ENCODE results near the gene CLEC19A.
A peak's percentile ranks its signal among the peaks of the same experiment; 100 is the strongest.

CLEC19A gene

DNA sequence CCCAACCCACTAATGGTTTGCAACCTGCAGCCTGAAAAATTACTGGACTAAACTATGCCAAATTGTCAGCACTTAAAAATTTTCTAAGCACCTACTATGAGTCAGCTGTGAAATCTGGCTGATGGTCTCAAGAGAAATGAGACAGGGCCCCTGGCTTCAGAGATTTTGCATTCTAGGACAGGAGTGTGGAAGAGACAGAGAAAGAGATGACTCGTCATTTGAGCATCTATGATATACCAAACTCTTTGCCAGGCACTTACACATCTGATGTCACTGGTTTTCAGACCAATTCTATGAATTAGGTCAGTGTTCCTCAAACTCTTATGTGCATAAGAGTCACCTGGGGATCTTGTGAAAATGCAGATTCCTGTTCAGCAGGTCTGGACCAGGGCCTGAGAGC is 44.4 kb downstream of the CLEC19A start:
- ATAC-seq: no peak
- no peak for DNase-seq

GRCh38 chr16:19330841-19331397 is 45.4 kb downstream of the CLEC19A start:
- ATAC-seq (no peak), DNase-seq (no peak)

DNA sequence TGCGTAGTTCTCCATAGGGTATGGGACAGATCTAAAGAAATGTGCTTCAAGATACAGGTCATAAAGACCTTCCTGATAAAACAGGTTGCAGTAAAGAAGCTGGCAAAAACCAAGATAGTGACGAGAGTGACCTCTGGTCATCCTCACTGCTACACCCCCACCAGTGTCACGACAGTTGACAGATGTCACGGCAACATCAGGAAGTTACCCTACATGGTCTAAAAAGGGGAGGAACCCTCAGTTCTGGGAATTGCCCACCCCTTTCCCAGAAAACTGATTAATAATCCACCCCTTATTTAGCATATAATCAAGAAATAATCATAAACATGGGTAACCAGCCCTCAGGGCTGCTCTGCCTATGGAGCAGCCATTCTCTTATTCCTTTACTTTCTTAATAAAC is 46.3 kb downstream of the CLEC19A start:
- DNase-seq (no peak), ATAC-seq (no peak)

DNA sequence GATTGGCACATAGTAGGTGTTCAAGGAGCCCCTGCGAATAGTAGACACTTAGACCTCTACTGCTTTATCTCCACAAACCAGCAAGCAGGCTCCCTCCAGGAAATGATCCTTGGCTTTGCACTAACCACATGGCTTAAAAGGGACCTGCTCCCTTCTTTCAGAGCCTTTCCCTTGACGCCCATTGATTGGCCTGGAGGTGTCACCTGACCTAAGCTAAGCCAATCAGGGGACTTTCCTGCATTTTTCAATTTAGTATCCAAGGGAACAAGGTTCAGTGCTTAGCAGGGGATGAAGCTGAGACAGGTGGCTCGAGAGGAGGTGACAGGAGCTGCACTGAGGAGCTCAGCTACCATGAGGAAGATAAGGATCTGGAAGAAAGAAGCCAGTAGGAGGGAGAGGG is 52.8 kb downstream of the CLEC19A start:
- DNase-seq: no peak
- ATAC-seq: no peak

GRCh38 chr16:19344224-19344801 is 58.8 kb downstream of the CLEC19A start:
- no peak for DNase-seq
- no peak for ATAC-seq

GRCh38 chr16:19344980-19345379 is 59.4 kb downstream of the CLEC19A start:
- ATAC-seq (no peak), DNase-seq (no peak)

- ATAC-seq: no peak
Observed at GRCh38 chr16:19346335-19346922, 60.9 kb downstream of the CLEC19A start.

GRCh38 chr16:19348125-19348524 is 62.6 kb downstream of the CLEC19A start:
- ATAC-seq (no peak), DNase-seq (no peak)

More at GRCh38 chr16:19346335-19346922, 60.9 kb downstream of the CLEC19A start:
- DNase-seq: no peak

- no peak for DNase-seq
- ATAC-seq: no peak
Observed at GRCh38 chr16:19348578-19349315, 63.2 kb downstream of the CLEC19A start.

- no peak for ATAC-seq
- DNase-seq: no peak
Observed at GRCh38 chr16:19354371-19354770, 68.8 kb downstream of the CLEC19A start.

DNA sequence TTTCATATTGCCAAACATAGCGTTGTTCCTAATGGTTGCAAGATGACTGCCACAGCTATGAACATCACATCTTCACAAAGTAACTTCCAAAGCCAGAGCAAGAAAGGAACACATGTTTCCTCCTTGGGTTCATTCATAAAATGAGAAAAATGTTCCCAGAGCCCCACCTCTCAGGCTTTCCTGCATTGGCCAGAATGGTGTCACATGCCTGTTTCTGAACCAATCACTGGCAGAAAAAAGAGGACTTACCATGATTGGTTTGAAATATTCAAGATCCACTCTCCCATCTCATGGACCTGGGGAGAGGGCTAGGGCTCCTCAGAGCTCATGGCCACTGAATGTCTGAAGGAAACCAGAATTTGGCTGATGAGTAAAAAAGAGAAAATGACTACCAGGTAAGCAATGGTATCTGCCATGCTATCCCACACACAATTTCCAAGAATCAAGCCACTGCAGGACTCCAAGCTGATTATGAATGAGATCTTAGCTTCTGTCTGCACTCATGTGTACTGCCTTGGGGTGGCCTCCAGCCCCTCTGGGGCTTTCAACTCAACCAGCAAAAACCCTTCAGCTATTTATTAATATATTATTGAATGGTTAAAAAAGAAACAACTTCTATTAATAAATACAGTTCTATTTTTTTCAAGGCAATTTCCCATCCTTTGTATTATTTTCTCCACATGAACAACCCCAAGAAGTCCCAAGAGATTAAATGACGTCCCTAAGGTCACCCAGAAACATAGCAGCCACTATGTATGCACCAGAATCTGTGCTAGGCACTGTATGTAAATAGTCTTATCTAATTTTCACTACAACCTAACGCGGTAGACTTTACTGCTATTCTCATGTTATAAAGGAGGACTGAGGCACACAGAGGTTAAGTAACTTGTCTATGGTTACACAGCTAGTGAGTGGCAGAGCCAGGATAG is 70.8 kb downstream of the CLEC19A start:
- ATAC-seq (peak; percentile 66), DNase-seq (no peak)

DNA sequence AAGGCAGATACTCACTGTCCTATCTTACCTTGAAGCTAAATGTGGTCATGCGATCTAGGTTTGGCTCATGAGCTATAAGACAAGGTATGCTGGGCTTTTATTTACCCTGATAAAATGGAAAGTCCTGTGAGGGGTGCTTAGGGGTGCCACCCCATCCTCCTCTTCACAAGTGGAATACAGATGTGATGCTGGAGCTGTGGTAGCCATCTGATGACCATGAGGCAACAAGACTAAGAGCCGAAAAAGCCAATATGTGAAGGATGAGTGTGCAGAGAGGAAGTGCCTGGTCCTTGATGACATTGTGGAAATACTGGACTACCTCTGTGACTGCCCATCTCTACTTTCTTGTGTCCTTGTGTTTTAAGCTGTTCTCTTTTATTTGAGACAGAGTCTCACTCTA is 74.0 kb downstream of the CLEC19A start:
- ATAC-seq (no peak), DNase-seq (no peak)

Measured in stimulated activated naive CD8-positive, alpha-beta T cell treated with anti-CD3 and anti-CD28 coated beads, Interleukin-15, Interleukin-2, amounts not matched to agents 100 U/mL and 50 U/mL, for 24 hours (primary cell).